OCI-M2 (cell line): Measurements from ENCODE around the gene TRRAP.

Experiments used
- DNase-seq: peaks from one replicate; lab custom pipeline; 2025; ENCODE audit not compliant: unreplicated experiment; lab: John Stamatoyannopoulos, UW

The TRRAP gene

GRCh38 chr7:98944386-98944785 is 66.1 kb downstream of the TRRAP start:
- DNase-seq, result no peak

- no peak for DNase-seq
Observed at GRCh38 chr7:98945852-98946251, 67.5 kb downstream of the TRRAP start.

- DNase-seq, result no peak
Observed at GRCh38 chr7:98946389-98946788, 68.1 kb downstream of the TRRAP start.

GRCh38 chr7:98949336-98950044 is 71.2 kb downstream of the TRRAP start:
- DNase-seq, result no peak

GRCh38 chr7:98955992-98956391 is 77.7 kb downstream of the TRRAP start:
- DNase-seq, result no peak

- DNase-seq, result no peak
Observed at GRCh38 chr7:98956469-98956868, 78.1 kb downstream of the TRRAP start.

GRCh38 chr7:98956937-98957336 is 78.6 kb downstream of the TRRAP start:
- no peak for DNase-seq

GRCh38 chr7:98957766-98958165 is 79.4 kb downstream of the TRRAP start:
- no peak for DNase-seq

GRCh38 chr7:98958968-98959367 is 80.6 kb downstream of the TRRAP start:
- no peak for DNase-seq

- no peak for DNase-seq
Observed at GRCh38 chr7:98963305-98963704, 85.0 kb downstream of the TRRAP start.

- no peak for DNase-seq
Observed at GRCh38 chr7:98964596-98964995, 86.3 kb downstream of the TRRAP start.

- no peak for DNase-seq
Observed at GRCh38 chr7:98968621-98969020, 90.3 kb downstream of the TRRAP start.

- no peak for DNase-seq
Observed at GRCh38 chr7:98969386-98969785, 91.1 kb downstream of the TRRAP start.

- no peak for DNase-seq
Observed at GRCh38 chr7:98970016-98970615, 91.8 kb downstream of the TRRAP start.

GRCh38 chr7:98970805-98971204 is 92.5 kb downstream of the TRRAP start:
- DNase-seq, result no peak

GRCh38 chr7:98974205-98974604 is 95.9 kb downstream of the TRRAP start:
- DNase-seq, result no peak

GRCh38 chr7:98974906-98975816 is 96.8 kb downstream of the TRRAP start:
- DNase-seq, result no peak

GRCh38 chr7:98976396-98977185 is 98.3 kb downstream of the TRRAP start:
- no peak for DNase-seq

GRCh38 chr7:98978672-98979071 is 100.3 kb downstream of the TRRAP start:
- no peak for DNase-seq

GRCh38 chr7:98981701-98982100 is 103.4 kb downstream of the TRRAP start:
- no peak for DNase-seq

GRCh38 chr7:98982686-98983085 is 104.4 kb downstream of the TRRAP start:
- DNase-seq, result no peak
